SW480 (cell line): ENCODE measurements around the gene KIAA1328.
A peak's percentile ranks its signal among the peaks of the same experiment; 100 is the strongest.

Experiments
- DNase-seq: peaks from one replicate; pipeline ENCODE4 v3.0.0-alpha.2; 2016; ENCODE audit warnings: low spot score

The KIAA1328 gene

GRCh38 chr18:37252854-37253393 is 424.0 kb downstream of the KIAA1328 start:
- no peak for DNase-seq

GRCh38 chr18:37253394-37254235 is 424.7 kb downstream of the KIAA1328 start:
- no peak for DNase-seq

- peak; percentile 4 for DNase-seq
Observed at GRCh38 chr18:37254236-37254754, 425.4 kb downstream of the KIAA1328 start.

- no peak for DNase-seq
Observed at GRCh38 chr18:37254973-37255372, 426.0 kb downstream of the KIAA1328 start.

GRCh38 chr18:37258131-37258530 is 429.2 kb downstream of the KIAA1328 start:
- no peak for DNase-seq

- DNase-seq: no peak
Observed at GRCh38 chr18:37258819-37259218, 429.9 kb downstream of the KIAA1328 start.

GRCh38 chr18:37259711-37260110 is 430.8 kb downstream of the KIAA1328 start:
- DNase-seq: no peak

- DNase-seq: no peak
Observed at GRCh38 chr18:37260367-37261093, 431.6 kb downstream of the KIAA1328 start.

- DNase-seq: no peak
Observed at GRCh38 chr18:37261246-37261840, 432.4 kb downstream of the KIAA1328 start.

GRCh38 chr18:37261988-37262387 is 433.1 kb downstream of the KIAA1328 start:
- DNase-seq: no peak

- DNase-seq: no peak
Observed at GRCh38 chr18:37264956-37265355, 436.0 kb downstream of the KIAA1328 start.

GRCh38 chr18:37265382-37265781 is 436.5 kb downstream of the KIAA1328 start:
- no peak for DNase-seq

GRCh38 chr18:37266290-37266689 is 437.4 kb downstream of the KIAA1328 start:
- DNase-seq: no peak

- no peak for DNase-seq
Observed at GRCh38 chr18:37270038-37270665, 441.2 kb downstream of the KIAA1328 start.

- no peak for DNase-seq
Observed at GRCh38 chr18:37270666-37271052, 441.7 kb downstream of the KIAA1328 start.

GRCh38 chr18:37272226-37272625 is 443.3 kb downstream of the KIAA1328 start:
- DNase-seq: no peak

GRCh38 chr18:37272841-37273240 is 443.9 kb downstream of the KIAA1328 start:
- DNase-seq: no peak

- DNase-seq: no peak
Observed at GRCh38 chr18:37274309-37275236, 445.6 kb downstream of the KIAA1328 start.

GRCh38 chr18:37275237-37275741 is 446.4 kb downstream of the KIAA1328 start:
- no peak for DNase-seq

- DNase-seq: no peak
Observed at GRCh38 chr18:37276111-37276890, 447.4 kb downstream of the KIAA1328 start.
